GM19099 (cell line): ENCODE results near the gene TFDP1.

Source experiments
- POLR2A ChIP-seq: IDR thresholded peaks from 3 replicates; pipeline ENCODE4 v1.6.1; 2011; ENCODE audit warnings: low read depth; ENCODE audit not compliant: insufficient read length; ENCODE audit errors: extremely low read depth

TFDP1 gene

DNA sequence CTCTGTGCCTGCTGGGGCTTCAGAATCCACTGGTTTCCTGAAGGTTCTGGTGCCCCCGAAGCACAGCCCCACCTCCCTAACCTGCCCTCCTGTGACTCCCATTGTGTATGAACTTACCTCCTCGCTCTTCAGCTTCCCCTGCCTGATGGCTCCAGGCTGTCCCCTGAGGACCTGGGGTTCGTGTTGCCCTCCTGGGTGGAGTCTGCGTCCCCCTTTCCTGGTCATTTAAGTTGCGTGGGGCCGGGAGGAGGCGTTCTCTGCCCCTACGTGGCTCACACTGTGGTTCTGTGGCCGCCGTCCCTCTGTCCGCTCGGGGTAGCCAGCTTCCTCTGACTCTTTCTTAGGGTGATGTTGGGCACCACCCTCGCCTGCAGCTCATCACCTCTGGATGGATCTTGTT, 13.9 kb downstream of the TFDP1 start:
- no peak for TF ChIP-seq POLR2A

DNA sequence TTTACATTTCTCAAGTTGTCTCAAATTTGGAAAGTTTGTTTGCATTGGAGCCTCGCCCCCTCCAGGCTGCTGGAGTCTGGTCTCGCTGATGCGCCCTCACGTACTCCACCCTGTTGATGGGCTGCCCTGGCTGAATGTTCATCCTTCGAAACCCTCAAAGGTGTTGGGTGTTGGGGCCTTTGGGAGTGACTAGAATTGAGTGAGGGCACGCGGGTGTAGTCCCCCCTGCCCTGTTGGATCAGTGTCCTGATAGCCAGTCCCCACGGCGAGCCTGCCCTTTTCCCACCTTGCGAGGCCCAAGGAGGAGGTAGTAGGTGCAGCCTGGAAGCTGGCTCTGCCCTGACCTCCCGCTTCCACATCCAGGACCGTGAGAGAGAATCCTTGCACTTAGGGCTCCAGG, 14.8 kb downstream of the TFDP1 start:
- TF ChIP-seq POLR2A: no peak

DNA sequence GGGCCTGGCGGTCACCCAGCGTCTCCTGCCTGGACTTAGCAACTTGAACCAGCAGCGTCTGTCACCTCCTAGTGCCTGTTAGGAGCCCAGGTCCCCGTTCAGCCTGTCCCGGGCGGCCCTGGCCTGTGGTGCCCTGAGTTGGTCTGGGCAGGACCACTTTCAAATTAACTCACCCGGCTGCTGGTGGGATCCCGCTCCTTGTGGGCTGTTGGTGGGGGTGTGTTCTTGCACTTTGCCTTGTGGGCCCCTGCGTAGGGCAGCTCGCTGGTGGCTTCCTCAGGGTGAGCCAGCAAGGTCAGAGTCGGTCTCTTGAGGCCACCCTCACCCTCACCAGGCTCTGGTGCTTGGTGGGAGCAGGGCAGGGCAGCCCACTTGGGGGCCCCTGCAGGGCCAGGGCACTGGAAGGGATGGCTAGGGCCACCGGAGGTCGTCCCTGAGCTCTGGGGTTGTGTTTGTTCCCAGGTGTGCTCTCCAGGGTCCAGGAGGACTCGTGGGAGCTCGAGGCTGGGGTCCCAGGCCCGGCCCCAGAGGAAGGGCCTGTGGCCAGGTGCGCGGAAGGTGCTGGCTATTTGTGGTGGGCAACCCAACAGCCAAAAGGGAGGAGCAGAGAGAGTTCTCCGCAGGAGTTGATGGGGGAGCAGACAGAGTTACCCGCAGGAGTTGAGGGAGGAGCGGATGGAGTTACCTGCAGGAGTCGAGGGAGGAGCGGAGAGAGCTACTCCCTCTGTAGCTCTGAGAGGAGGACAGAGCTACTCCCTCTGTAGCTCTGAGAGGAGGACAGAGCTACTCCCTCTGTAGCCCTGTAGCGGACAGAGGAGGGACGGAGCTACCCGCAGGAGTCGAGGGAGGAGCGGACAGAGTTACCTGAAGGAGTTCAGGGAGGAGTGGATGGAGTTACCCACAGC, 16.9 kb downstream of the TFDP1 start:
- TF ChIP-seq POLR2A: no peak

DNA sequence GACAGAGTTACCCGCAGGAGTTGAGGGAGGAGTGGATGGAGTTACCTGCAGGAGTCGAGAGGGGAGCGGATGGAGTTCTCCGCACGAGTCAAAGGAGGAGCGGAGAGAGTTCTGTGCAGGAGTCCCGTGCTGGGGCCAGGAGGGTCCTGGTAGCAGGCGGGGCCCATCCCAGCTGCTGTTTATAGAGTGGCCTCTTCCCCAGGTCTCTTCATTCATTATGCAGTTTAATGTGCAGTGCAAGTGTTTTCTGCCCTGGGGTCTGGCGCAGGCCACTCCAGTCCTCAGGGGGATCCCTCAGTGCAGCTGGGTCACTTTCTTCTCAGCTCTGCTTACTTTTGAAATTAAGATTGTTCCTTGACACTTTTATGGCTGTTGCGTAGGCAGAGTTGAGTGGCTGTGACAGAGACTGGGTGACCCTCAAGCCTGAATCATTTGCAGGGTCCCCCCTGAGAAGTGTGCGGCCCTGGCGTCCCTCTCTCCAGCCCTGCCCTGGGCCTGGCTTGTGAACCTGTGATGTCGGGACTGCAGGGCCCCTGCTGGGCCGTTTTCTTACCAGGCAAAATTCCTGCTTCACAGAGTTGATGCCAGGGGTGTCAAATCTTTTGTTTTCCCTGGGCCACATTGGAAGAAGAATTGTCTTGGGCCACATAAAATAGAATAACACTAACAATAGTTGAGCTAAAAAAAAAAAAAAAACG, 17.9 kb downstream of the TFDP1 start:
- no peak for TF ChIP-seq POLR2A

DNA sequence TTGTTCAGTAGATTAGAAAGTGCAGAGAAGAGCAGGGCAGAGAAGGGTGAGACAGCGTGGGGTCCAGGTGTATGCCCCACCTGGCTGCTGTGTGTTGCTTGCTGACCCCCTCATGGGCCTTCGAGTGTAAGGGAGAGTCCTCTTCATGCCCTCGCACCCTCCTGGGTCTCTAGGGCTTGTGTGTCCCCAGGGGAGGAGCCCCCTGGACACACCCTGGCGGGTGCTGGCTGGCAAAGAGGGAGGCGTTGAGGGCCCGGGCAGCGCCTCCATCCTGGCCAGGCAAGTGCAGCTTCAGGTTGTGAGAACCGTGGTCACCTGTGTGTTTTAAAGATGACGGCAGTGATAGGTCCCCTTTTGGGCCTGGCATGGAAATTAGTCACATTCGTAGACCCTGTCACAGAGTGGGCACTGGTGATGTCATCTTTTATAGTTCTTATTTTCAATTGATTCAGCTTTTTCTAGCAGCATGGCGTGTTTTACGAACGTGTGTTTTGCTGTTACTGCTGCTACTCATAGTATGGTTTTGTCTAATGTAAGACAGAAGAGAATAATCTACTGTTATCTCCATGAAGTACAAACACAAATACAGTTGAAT, 18.7 kb downstream of the TFDP1 start:
- no peak for TF ChIP-seq POLR2A

DNA sequence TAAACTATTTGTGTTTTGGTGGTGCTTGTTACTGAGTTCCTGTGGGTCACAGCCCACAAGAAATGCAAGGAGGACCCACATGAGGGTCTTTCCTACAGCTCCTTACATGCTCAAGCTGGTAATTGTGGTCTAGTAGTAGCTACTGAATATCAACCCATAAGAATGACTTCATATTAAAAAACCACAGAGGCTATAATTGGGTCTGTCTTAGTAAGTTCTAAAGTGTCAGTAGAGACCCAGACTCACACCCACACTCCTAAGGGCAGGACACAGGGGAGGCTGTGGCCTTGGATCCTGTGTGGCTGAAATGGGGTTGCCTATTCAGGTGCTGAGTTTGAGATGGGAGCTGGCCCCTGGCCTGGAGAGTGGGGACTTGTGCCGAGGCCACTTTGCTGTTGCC, 19.6 kb downstream of the TFDP1 start:
- TF ChIP-seq POLR2A: no peak

DNA sequence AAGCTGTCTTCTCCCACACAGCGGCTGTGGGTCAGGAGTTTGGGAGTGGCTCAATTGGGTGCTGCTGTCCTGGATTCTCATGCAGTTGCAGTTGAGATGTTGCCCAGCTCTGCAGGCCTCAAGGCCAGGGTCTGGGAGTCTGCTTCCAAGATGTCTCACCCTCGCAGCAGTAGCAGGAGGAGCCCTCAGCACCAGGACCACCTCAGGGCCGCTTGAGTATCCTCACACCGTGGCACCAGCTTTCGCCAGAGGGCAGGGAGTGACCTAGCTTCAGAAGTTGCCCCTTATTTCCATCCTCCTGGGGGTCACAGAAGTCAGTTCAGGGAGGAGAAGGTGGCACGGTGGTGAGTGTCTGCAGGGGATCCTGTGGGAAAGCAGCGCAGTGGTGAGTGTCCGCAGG, 20.9 kb downstream of the TFDP1 start:
- TF ChIP-seq POLR2A: no peak

DNA sequence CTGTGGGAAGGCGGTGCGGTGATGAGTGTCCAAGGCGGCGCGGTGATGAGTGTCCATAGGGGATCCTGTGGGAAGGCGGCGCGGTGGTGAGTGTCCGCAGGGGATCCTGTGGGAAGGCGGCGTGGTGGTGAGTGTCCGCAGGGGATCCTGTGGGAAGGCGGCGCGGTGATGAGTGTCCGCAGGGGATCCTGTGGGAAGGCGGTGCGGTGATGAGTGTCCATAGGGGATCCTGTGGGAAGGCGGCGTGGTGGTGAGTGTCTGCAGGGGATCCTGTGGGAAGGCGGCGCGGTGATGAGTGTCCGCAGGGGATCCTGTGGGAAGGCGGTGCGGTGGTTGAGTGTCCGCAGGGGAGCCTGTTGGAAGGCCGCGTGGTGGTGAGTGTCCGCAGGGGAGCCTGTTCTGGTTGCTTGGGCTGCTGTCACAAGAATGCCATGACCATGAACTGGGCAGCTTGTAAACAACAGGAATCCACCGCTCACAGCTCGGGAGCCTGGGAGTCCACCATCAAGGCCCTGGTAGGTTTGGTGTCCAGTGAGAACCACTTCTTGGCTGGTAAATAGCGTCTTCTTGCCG, 21.4 kb downstream of the TFDP1 start:
- TF ChIP-seq POLR2A: no peak

DNA sequence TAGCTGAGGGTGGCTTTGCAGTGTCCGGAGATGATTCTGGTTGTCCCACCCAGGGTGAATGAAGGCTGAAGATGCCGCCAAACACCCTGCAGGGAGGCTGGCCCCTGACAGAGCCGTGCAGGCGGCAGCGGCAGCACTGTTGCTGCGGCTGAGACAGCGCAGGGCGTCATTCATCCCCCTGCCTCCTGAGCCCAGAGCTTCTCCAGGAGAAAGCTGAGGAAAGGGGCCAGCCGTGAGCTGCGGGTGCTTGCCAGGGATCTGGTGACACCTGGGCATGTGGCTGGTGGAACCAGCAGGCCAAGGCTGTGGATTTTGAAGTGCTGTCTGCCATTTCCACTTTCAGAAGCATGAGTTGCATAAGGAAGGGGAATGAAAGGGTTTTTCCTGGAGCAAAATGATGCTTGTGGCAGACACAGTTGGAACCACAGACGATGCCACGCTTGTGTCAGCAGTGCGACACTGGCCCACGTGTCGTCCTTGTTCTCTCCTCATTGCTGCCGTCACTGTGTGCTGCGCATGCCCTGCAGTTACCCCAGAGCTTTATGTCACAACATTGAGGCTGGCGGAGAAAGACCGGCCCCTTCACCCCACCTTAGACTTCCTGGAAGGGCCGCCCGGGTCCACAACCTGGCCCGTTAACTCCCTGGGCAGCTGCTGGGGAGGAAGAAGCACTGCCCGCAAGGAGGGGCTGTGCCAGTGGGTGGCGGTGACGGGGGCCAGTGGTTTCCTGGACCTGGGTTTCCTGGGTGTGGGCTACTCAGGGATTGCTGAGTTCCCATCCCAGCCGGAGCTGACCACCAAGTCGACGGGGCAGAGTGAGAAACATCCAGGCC, 22.7 kb downstream of the TFDP1 start:
- no peak for TF ChIP-seq POLR2A

DNA sequence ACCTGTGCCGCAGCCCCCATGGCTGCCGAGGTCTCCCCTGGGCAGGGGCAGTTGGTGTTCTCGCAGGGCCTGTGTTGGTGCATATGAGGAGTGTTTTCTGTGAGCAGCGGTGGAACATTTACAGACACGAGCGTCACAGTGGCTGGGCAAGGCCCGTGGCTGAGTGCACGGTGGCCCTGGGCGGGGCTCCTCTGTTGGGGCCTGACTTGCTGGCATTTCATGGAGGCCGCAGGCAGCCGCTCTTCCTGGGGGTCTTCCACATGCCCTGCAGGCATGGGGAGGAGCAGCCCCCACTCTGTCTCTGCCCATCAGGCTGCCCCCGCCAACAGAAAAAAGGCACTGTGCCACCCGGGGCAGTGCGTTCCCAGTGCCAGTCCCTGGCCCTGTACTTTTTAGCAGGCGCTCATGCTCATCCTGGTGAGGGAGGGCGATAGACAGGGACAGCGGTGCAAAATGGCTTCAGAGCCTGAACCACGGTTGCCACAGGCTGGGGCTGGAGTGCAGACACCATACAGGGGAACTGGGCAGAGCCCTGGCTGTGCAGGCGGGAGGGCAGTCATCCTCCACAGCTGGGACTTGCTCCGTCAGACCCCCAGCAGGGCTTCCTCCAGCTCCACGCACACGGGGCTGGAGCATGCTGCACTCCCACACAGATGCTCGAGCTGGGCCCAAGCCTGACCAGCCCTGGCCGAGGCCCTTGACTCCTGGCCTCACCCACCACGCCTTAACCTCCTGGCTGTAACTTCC, 23.5 kb downstream of the TFDP1 start:
- TF ChIP-seq POLR2A: no peak

DNA sequence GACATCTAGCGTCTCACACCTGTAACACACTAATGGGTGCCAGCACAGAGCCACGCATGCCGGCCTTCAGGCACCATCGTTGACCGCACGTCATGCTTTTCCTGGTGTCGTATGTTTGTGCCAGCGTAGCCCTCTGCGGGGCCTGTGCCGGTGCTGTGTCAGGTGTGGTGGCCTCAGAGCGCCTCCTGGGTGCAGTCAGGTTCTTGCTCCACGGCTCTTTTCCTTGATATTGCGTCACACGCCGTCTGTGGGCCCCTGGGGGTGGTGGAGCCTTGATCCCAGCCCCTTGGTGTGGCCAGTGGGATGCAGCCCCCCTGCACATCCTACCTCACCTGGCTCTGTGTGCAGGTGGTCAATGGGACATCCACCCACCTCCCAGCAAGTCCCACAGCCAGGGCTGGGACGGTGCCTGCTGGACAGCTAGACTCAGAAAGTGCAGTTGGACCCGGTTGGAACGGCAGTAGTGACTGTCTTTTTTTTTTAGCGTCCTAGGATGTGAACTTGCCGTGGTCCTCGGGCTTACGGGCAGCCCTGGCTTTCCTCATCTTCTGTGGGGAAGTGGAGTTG, 24.5 kb downstream of the TFDP1 start:
- no peak for TF ChIP-seq POLR2A

DNA sequence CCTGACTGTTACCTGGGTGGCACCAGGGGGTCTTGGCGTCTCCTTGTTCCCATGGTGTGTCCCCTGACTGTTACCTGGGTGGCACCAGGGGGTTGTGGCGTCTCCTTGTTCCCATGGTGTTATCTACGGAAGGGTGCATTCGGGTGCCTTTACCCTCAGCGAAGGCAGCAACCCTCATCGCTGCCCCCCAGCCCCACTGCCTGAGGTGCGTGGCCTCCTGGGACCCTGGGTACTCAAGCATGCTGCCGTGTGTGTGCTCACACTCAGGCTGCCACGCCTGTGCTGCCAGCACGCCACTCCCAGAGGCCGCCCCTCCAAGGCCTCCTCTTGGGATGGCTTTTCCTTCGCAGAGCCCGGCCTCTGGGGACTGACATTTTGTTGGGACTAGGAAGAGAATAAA, 25.1 kb downstream of the TFDP1 start:
- TF ChIP-seq POLR2A: no peak

DNA sequence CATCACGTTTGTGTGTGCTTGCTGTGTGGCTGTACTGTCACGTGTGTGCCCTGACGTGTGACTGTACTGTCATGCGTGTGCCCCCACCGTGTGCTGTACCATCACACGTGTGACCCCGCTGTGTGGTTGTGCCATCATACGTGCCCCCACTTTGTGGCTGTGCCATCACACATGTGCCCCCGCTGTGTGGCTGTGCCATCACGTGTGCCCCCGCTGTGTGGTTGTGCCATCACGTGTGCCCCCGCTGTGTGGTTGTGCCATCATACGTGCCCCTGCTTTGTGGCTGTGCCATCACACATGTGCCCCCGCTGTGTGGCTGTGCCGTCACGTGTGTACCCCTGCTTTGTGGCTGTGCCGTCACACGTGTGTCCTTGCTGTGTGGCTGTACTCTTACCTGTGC, 25.7 kb downstream of the TFDP1 start:
- no peak for TF ChIP-seq POLR2A

DNA sequence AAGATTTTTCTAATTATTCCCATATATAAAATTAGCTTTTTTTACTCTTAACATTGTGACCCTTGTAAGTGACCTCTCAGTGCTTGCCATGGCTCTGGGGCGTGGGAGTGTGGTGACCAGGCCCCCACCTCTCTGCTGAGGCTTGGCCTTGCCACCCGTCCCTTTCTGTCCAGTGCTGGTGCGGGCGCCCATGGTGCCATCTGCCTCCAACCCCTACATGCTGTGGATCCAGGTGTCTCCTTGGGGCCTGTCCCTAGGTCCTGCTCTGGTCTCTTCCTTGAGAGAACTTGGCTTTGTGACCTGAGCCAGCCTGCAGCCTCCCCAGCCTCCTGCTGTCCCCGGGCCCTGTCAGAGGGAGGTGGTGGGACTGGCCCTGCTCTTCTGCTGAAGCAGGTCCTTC, 27.4 kb downstream of the TFDP1 start:
- TF ChIP-seq POLR2A: no peak

DNA sequence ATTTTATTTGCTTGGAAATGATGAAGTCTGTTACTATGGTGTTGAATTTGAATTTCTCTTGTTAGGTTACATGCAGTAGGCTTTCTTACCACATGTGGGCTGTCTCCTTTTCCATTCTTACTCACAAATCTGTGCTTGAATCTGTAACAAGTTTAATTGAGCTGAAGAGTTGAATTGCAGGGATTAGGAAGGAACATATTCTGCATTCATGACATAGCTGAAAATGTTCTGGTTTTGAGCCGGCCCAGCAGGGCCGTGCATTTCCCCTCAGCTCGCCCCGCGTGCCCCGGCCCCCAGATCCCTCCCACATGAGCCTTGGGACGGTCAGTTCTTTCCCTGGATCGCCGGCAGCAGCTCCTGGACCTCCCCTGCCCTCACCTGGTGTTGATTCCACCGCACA, 28.1 kb downstream of the TFDP1 start:
- TF ChIP-seq POLR2A: no peak
